GM06990 (cell line): ENCODE measurements around the gene FBXL4.

Source experiments
- DNase-seq: peaks from one replicate; pipeline ENCODE4 v3.0.0-alpha.2; 2011; ENCODE audit not compliant: insufficient read length; ENCODE audit errors: extremely low read depth
- H3K27me3 ChIP-seq: replicated peaks from 2 replicates; pipeline ENCODE4 v1.6.0; 2011; ENCODE audit warnings: low read length; ENCODE audit not compliant: control insufficient read depth, insufficient read depth
- H3K36me3 ChIP-seq: 2 replicates; pipeline ENCODE4 v1.5.1; 2011; ENCODE audit warnings: low read length; ENCODE audit not compliant: control insufficient read depth, insufficient read depth
- H3K4me3 ChIP-seq: replicated peaks from 2 replicates; pipeline ENCODE4 v1.5.1; 2011; ENCODE audit warnings: low read depth, mild to moderate bottlenecking, control low read depth, low read length
- TF ChIP-seq, protein P1 (sequence below): IDR thresholded peaks from 2 replicates; pipeline ENCODE4 v1.5.1; 2011; ENCODE audit warnings: low read length, control low read depth, mild to moderate bottlenecking, inconsistent platforms; ENCODE audit not compliant: insufficient read depth, poor library complexity, severe bottlenecking

The FBXL4 gene

DNA sequence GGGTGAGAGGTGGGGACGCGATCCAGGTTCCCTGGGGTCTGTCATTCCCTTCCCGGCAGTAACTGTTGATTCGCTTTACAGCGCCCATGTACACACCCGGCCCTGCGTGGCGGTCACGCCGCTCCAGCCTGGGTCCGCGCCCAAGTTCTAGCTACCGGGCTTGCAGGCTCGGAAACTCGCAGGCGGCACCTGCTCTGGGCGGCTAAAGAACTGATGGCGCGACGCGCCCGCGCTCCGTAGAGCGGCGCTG is 114.8 kb downstream of the FBXL4 start:
- peaks cover 12% of the 10 kb centered on the region; the same call in 1 of the 2 replicates for H3K27me3 ChIP-seq
- TF ChIP-seq, protein P1, sequence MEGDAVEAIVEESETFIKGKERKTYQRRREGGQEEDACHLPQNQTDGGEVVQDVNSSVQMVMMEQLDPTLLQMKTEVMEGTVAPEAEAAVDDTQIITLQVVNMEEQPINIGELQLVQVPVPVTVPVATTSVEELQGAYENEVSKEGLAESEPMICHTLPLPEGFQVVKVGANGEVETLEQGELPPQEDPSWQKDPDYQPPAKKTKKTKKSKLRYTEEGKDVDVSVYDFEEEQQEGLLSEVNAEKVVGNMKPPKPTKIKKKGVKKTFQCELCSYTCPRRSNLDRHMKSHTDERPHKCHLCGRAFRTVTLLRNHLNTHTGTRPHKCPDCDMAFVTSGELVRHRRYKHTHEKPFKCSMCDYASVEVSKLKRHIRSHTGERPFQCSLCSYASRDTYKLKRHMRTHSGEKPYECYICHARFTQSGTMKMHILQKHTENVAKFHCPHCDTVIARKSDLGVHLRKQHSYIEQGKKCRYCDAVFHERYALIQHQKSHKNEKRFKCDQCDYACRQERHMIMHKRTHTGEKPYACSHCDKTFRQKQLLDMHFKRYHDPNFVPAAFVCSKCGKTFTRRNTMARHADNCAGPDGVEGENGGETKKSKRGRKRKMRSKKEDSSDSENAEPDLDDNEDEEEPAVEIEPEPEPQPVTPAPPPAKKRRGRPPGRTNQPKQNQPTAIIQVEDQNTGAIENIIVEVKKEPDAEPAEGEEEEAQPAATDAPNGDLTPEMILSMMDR: no peak
- H3K36me3 ChIP-seq: no peaks in the 10 kb centered on the region
- no peak overlapping the region for H3K4me3 ChIP-seq
- peak; percentile 54 for DNase-seq

DNA sequence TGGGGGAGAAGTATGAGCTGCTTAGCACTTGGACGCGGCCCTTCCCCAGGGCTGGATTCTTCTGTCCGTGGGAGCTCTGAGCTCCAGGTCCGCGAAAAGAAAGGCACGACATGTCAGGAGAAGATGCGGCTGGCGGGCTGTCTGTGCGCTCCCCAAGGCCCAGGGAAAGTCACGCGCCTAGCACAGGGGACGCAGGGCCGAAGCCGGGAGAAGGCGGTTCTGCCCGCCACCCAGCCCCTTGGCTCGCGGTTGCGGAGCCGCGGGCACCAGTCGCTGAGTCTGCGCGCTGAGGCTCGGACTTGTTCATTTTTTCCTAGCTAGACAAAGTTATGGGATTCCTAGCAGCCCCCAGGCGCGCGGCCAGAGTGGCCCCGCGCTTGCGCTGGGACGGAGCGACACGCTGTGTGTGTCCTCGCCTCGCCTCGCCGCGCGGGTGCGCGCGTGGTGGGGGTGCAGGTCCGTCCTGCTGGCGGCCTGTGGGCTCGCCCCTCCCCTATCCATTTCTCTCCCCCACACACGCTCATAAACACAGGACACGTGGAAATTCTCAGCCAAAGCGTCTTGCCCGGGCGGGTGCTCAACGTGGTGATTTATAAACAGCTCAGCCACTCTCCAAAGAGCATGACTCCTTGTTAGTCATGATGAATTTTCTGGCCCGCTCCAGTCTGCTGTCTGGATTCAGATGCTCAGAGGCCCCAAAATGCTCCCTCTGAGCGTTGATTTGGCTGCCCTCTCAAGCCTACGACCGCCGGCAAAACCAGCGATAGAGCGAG is 115.3 kb downstream of the FBXL4 start:
- TF ChIP-seq, protein P1: no peak
- H3K36me3 ChIP-seq: no peaks in the 10 kb centered on the region
- DNase-seq: no peak
- H3K4me3 ChIP-seq: no peak overlapping the region
- H3K27me3 ChIP-seq: peaks cover 12% of the 10 kb centered on the region; the same call in 1 of the 2 replicates

DNA sequence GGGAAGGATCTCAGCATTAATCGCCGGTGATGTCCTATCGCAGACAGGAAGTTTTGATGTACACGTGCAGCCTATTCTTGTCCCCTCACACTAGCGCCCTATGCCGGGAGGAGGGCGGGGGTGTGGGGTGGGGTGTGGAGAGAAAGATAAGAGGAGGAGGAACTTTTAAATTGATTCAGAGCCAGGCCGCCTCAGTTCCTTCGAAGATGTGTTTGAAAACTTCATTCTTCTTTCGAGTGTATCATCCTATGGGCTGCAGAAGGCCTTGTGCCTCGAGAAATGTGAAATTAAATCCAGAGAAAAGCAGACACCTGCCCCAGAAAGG is 115.8 kb downstream of the FBXL4 start:
- H3K27me3 ChIP-seq: peaks cover 12% of the 10 kb centered on the region; the same call in 1 of the 2 replicates
- no peak overlapping the region for H3K4me3 ChIP-seq
- no peak for DNase-seq
- TF ChIP-seq, protein P1: no peak
- no peaks in the 10 kb centered on the region for H3K36me3 ChIP-seq

DNA sequence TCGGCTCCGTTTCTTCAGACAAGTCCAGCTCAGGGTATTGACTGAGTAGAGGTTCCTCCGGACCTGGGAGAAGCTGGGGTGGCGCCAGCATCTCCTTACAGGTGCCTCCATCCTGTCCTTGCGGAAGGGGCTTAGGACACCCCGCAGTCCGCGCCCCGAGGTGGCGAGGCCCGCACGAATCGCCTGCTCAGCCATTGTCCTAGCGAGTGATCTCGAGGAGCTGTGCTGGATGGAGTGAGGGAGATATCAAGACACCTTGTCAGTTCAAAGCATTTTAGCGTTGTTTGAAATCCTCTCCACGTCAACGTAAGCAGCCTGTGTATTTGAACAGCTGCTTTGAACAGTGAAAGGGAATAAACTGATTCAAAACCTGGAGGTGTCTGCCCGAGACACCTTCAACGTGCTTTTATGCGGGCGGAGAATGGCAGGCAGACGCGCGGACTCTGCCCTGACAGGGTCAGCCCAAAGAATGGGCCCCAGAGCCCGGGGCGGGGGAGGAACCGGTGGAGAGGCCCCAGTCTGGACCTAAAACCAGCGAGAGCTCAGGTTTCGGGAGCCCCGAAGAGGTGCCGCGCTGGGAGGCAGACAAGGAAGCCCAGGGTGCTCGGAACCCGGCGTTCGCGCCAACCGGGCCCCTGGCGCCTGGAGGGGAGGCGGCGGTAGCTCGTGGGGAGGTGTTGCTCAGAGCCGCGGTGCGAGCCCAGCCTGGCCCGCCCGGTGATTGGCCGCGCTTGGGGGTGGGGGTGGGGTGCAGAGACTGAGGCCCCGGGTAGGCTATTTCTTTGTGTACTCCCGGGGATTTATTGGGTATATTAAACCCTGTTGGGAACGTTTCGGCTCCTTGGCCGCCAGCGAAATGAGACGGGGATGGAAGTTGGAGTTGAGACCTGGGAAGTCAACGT is 116.4 kb downstream of the FBXL4 start:
- no peak for DNase-seq
- no peak overlapping the region for H3K4me3 ChIP-seq
- TF ChIP-seq, protein P1: no peak
- no peaks in the 10 kb centered on the region for H3K36me3 ChIP-seq
- peaks cover 12% of the 10 kb centered on the region; the same call in 1 of the 2 replicates for H3K27me3 ChIP-seq

DNA sequence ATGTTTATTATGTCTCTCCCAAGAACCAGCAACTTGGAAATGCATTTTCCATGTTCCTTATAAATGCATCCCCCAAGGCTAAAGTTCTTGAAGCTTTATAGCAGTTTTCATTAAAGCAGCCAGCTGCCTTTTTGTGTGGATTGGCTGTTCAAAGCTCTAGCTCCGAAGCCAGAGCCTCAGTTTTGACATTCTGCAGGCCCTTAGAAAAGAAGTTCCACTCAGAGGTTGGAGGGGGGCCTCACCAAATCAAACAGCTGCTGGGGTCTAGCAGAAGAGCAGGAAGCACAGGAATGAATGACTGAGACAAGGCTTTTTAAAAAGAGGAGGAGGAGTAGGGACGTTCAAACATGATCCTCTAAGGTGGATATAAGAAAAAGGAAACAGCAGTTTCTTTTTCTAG is 117.6 kb downstream of the FBXL4 start:
- H3K4me3 ChIP-seq: no peak overlapping the region
- TF ChIP-seq, protein P1: no peak
- peaks cover 6% of the 10 kb centered on the region; the same call in 1 of the 2 replicates for H3K27me3 ChIP-seq
- no peak for DNase-seq
- H3K36me3 ChIP-seq: no peaks in the 10 kb centered on the region
